Right hindlimb (tissue), 1 donor: Measurements from ENCODE around the gene TMEM185B.
"Not testable (repeated sequence)": the region's sequence is repeated elsewhere in the genome, so short reads cannot be mapped to it uniquely, and the experiment has no call there.

Experiments used
- DNase-seq: peaks from one replicate; pipeline ENCODE4 v3.0.0-alpha.2; 2018

The TMEM185B gene

DNA sequence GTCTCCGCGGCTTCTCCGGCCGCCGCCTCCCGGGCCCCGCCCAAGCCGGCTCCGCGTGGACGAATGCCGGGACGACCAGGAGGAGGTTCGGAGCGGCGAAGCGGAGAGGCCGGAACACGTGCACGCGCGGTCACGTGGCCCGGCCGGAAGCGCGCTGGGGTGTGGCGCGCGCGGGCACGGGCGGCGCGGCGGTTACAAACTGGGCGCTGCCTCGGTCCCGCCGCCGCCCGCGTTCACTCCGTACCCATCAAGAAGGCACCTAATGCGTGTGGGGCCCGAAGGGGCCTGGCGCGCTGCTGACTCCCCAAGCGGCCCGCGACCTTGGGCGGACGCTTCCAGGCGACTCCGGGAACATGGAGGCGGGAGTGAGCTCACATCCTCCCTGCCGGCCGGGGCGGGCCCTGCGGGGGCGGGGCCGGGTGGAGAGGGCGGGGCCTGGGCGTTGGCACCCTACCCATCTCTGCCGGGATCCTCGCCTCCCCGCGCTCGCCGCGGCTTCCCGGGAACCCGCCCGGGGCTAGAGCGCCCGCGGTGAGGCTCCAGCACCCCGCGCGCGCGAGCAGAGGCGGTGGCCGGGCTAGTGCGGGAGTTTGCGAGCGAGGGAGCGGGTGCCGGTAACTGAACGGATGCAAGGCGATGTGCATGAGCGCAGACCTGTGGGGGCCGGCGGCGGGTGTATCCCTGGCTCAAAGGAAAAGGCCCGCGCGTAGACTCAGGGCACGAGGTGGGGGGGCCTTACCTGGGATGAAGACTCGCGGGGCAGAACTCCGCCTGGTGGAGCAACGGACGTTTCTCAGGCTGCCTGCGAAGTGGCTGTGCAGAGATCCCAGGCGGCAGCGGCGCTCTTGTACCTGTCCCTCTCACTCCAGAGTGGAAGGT lies at the start of gene TMEM185B:
TSS of gene TMEM185B (minus strand) at position 367 of the 879 bp plus-strand sequence. CDS start 424 bp downstream, outside the sequence.
- peak; percentile 93 for DNase-seq

DNA sequence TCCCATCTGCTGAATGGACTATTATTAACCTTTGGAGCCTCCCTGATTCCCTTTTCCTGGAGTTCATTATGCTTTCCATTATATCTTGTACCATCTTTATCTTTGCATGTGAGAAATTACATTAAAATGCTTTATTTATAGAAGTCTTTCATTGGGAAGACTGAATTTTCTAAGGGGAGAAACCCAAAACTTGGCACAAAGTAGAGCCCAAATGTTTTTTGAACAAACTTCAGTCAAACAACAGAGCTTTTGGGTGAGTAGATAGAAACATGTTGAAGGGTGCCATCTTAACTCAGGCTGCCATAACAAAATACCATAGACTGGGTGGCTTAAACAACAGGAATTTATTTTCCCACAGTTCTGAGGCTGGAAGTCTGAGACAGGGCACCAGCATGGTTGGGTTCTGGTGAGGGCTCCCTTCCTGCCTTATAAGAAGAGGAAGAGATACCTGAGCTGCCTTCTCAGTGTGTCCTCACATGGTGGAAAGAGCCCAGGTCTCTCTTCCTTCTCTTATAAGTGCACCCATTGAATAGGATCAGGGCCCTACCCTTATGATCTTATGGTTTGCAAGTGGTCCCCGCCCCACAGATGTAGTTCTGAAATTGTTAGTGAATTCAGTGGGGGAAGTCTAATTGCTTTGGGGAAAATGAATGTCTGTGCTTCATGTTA lies 48.6 kb upstream of the TMEM185B start:
- no peak for DNase-seq

DNA sequence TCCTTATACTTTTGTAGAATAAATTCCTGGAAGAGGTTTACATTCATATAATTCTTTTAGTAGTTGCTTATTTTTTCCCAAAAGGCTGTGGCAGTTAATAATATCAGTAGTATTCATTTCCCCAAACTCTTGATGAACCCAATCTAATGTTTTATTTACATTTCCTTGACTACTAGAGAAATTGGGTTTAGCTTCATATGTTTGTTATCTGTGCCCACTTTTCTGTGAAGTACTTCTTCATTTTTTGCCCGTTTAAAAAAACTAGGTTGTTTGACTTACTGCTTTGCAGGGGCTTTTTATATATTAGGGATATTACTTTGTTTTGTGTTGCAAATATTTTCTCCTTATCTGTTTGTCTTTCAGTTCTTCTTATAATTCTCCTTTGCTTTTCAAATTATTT lies 46.6 kb upstream of the TMEM185B start:
- DNase-seq = no peak

DNA sequence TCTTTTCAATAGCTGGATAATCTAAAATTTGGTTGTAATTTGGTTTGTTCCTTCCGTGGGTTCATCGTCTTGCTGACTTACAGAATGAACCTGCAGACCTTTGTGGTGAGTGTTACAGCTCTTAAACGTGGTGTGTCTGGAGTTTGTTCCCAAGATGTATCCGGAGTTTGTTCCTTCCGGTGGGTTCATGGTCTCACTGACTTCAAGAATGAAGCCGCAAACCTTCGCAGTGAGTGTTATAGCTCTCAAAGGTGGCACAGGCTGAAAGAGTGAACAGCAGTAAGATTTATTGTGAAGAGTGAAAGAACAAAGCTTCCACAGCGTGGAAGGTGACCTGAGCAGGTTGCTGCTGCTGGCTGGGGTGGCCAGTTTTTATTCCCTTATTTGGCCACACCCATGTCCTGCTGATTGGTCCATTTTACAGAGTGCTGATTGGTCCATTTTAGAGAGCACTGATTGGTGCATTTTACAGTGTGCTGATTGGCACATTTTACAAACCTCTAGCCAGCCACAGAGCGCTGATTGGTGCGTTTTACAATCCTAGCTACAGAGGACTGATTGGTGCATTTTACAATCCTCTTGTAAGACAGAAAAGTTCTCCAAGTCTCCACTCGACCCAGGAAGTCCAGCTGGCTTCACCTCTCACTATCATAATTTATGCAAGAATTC lies 46.0 kb upstream of the TMEM185B start:
- no peak for DNase-seq

DNA sequence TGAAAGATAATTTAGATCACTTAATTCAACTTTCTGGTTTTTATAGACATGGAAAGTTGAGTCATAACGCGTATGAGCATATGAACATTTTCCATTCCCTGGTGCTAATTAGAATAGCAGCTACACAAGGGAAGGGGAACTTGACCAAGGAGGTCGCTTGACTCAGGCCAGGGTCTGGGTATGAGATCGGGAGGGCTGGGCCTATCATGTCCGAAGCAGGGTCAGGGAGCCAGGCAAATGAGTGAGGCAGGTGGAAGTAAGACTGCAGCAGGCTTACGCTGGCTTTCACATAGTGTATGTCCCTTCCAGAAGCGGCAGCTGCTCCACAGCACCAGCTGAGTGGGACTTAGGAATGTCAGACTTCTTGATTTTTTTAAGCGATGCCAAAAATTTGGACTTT lies 44.1 kb upstream of the TMEM185B start:
- DNase-seq = peak; percentile 37

DNA sequence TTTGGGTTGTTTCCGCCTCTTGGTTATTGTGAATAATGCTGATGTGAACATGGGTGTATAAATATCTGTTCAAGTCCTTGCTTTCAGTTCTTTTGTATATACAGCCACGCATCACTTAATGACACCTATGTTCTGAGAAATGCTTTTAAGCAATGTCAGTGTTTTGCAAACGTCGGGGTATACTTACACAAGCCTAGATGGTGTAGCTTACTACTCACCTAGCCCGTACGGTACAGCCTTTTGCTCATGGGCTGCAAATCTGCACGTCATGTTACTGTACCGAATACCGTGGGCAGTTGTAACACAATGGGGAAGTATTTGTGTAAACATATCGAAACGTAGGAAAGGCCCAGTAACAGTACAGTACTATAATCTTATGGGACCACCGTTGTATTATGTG lies 41.8 kb upstream of the TMEM185B start:
- no peak for DNase-seq

DNA sequence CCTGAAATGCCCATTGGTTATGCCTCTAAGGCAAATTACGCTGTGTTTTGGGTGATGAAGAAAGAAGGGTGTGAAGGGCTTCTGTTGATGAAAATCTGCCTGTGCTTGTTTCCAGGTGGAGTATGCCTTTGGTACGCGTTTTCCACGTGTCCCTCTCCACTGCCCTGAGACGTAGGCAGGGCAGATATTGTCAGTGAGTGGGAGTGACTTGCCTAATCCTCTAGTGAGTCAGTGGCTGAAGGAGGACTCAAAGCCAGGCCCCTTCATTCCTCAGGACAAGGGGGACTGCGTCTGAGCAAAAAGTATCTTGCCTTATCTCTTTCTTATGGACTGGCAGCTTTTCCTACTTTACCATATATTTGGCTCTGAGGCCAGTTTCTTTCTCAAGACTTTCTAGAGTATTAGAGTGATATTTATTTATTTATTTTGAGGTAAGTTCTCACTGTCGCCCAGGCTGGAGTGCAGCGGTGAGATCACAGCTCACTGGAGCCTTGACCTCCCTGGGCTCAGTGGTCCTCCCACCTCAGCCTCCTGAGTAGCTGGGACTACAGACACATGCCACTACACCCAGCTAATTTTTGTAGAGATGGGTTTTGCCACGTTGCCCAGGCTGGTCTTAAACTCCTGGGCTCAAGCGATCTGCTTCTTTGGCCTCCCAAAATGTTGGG lies 39.7 kb upstream of the TMEM185B start:
- DNase-seq = no peak

DNA sequence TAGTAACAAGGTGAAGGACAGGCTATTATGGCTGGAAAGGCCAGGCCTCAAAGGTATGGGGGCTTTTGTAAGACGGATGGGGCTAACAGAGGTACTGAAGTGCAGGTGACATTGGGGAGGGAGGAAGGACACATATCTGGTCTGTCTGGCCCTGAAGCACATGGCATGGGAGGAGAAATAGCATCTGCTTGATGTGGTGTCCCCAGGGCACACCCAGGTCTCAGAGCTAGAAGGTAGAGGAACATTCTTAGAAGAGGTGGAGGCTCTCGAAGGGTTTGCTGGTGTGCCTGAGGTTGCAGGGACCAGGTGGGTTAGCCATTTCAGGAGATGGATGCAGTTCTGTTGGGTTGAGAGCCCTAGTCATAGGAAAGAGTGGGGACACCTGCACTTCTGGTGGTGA lies 39.0 kb upstream of the TMEM185B start:
- DNase-seq = no peak

DNA sequence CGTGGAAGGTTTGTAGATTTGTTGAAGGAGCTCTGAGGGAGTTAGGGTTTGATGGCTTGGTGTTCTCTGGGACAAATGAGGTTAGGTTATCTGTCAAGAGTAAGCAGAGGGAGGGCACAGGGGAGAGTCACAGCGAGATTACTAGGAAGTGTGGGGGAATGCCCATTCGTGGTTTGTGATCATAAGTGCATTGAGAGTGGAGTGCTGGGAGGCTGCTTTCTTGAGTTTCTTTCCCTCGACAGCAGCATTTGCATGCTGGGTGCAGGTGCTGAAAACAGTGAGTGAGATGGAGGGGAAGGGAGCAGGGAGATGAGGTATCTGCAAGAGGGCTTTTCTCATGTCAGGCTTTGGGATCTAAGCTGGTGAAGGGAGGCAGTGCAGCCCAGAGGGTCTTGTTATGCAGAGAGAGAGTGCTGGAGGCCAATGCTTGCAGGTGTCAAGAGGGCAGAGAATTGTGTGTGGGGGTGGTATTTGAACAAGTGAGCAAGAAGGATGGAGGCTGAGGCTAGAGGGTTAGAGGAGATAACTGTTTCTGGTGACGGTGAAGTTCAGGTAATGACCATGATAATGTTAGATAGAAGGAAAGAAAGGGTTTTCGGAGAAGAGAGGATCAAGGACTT lies 38.3 kb upstream of the TMEM185B start:
- DNase-seq = no peak

DNA sequence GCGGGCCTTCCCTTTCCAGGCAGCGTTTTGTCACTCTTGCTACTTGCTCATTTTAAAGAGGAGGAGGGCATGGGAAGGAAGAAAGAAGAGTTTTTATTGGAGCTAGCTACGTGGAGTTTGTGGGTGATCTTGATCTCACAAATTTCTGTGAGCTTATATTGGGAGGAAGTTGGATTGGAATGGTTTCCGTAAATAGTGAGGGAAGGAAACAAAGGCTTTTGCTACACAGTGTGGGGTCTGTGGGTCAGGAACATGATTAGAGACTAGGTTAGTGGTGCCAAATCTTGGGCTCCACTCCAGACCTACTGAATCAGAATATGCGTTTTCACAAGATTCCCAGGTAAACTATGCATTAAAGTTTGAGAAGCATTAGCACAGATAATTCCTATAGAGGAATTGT lies 37.5 kb upstream of the TMEM185B start:
- no peak for DNase-seq

DNA sequence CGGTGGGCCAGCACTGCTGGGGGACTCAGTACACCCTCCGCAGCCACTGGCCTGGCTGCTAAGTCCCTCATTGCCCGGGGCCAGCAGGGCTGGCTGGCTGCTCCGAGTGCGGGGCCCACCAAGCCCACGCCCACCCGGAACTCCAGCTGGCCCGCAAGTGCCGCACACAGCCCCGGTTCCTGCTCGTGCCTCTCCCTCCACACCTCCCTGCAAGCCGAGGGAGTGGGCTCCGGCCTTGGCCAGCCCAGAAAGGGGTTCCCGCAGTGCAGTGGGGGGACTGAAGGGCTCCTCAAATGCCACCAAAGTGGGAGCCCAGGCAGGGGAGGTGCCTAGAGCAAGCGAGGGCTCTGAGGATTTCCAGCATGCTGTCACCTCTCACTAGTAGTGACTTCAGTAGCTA lies 36.7 kb upstream of the TMEM185B start:
- DNase-seq = not testable (repeated sequence)

DNA sequence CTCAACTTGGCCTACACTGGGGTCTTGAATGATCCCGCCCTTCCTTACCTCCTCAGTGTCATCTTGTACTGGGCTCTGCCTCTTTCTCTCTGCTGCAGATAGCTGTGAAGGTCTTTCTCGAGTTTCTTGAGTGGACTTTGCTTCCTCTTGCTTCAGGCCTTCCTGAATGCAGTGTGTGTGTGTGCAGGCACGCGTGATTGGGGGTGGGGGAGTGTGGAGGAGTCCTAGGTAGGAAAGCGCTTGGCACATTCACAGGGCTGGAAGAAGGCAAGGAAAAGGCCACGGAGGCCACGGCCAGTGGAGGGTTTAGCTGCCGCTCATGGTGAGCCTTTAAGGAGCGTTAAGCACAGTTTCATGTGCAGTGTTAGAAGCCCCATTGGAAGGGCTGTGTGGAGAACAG lies 35.0 kb upstream of the TMEM185B start:
- no peak for DNase-seq

DNA sequence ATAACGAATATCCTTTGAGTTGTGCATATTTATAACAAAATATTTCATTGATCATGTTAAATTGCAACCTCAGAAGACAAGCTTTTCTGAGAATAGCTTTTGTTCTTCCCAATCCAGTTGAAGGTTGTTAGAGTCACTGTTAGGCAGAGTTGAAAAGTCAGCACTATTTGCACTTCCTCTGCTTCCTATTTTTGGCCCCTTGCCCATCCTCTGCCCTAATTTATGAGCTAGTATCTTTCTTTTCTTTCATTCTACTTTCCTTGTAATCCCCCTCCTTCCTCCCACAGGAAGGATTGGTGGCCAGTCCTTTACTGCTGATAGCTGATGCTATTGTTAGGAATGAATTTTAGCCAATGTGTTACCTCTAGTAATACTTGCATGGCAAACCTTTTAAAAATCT lies 34.3 kb upstream of the TMEM185B start:
- DNase-seq = no peak

DNA sequence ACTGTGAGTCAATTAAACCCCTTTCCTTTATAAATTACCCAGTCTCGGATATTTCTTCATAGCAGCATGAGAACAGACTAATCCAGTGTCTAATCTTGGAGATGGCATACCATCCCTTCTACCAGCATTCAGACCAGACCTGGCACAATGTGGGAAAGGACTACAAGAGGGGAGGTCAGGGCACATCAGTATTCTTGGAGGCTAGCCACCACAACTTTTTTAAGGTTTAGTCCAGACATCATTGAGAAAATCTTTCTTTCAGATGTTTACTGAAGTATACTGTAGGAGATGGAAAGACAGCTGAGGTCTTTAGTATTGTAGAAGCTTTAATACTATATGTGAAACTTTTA lies 33.4 kb upstream of the TMEM185B start:
- no peak for DNase-seq

DNA sequence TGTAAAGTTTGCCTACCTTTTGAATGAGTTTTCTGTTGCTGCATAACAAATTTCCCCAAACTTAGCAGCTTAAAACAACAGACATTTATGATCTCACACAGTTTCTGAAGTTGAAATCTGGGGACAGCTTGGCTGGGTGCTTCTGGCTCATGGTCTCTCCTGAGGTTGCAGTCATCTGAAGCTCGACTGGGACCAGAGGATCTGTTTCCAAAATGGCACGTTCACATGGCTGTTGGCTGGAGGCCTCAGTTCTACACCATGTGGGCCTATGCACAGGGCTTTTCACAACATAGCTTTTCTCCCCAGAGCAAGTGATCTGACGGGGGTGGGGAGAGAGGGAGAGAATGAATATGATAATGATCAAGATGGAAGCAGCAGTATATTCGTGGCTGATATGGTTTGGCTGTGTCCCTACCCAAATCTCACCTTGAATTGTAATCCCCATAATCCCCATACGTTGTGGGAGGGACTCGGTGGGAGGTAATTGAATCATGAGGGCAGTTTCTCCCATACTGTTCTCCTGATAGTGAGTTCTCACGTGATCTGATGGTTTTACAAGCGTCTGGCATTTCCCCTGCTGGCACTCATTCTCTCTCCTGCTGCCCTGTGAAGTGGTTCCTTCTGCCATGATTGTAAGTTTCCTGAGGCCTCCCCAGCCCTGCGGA lies 32.9 kb upstream of the TMEM185B start:
- DNase-seq = no peak

DNA sequence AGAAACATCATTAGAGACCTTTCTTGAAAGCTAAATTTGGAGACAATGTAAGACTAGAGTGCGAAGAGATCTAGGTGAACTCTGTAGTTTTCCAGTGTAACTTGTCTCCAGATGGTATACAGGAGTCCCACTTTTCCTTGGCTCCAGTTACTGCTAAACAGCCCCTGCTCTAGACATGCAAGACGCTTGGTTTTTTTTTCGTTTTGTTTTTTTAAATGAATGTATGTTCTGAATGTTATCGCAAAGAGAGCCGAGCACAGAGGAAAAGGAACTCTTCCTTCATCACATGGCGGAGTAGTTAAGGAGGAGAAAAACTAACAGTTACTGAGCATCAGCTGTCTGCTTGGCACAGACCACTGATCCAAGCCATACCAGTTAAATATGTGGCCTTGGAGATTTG lies 31.9 kb upstream of the TMEM185B start:
- DNase-seq = no peak

DNA sequence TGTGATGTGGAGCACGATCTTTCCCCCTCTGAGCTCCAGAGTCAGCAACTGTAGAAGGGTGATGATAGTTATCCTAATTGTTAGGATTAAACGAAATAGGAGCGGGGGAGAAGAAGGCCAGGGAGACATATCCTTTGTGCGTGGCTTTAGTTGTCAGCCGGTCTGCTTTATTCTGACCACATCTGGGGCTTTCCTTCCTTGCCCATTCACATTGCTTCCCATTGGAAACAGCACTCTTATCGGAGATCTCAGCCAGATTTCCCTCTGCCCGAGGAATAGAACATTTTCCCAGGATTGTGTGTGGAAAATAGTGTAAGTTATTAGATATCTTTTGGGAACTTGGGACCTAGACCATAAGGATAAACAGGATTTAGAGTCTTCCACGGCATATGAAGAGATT lies 31.0 kb upstream of the TMEM185B start:
- DNase-seq = no peak

DNA sequence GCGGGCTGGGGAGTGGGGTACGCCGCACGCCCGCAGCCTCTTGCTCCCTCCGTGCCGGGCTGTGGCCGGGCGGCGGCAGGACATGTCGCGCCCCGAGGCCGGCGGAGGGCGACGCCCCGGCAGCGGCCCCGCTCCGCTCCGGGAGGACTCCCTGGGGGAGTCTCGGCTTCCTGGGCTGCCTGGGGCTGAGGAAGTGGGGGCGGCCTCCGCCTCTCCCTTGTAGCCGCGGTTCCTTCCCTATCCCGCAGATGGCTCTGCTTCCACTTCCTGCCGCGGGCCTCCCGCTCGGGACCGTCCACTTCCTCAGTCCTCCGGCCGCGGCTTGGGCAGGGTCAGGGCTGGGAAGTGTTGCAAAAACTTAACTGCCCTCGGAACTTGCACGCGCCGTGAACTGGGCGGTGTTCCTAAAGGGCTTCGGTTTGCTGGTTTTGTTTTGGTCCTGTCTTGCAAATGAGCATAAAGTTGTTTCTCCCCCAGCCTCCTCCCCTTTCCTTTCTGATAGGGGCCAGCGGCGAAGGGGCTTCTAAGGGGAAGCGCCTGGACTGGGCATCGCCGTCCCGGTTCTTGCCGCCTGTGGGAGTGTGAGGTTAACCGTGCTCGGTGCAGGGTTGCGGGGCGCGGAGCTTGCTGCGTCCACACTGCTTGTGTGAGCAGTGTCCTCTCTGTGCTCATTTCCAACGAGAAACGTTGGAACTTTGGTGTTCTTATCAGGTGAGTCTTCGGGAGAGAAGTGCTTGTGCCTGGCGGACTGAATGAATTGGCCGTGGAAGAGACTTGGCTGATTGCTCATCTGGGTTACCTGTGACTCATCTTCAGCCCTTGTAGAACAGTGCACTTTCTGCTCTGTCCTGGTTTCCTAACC lies 30.1 kb upstream of the TMEM185B start:
- peak; percentile 88 for DNase-seq

DNA sequence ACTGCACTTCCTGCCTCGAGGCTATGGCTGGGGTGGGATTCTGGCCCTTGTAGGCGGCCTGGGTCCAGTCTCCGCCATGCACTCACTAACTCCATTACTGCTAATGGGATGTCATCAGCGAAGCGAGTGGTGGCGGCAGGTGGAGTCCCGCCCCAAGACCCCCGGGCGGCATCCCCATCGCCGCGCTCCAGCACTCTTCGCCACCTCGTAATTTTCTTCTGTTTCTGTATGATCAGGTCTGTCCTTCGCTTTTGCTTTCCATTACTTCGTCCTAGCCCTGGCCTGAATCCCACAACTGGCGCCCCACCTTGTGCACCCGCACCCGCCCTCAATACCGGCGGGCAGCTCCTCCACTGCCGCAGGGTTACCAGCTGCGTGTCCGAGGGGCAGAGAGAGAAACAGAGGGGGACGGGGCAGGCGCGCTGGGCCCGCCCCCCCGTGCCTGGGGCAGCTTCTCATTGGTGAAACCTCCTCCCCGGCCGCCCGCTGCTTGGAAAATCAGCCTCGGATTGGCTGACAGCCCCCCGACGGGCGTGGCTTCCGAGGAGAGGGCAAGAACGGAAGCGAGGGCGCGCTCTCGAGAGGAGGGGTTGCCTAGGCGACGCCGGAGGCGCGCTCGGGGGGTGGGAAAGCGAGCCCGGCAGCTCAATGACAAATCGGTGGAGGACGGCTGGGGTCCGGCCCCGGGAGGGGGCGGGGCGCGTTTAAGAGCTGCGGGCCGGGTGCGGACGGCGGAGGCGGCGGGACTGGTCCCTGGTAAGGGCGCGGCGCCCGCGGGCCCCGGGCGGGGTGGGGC lies 29.2 kb upstream of the TMEM185B start, which contains the start of gene RALB:
TSS of gene RALB (plus strand) at position 628 of the 796 bp plus-strand sequence. CDS start 25,813 bp downstream, outside the sequence.
- DNase-seq = peak; percentile 100

DNA sequence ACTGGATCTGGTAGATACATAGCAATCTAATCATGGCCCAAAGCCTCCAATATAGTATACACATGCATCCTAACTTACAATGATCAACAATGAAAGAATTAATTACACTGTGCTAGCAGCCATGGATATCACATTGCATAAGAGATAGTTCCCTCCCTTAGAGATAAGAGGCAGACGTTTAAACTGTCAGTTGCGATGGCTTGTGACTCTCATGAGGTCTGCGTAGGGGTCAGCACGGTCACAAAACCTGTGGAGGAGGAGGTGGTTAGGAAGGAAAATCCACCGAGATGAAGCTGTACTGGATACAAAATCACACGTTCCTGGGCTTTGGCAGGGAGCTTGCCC lies 28.7 kb upstream of the TMEM185B start:
- DNase-seq = no peak
